Measurements from ENCODE around the gene KCNE1. TPM values are rescaled to one million over a fixed set of nuclear protein-coding genes. Genes with fewer than 3 reads are reported as not detected.
"Not testable (repeated sequence)": the region's sequence is repeated elsewhere in the genome, so short reads cannot be mapped to it uniquely, and the experiment has no call there.

Gene KCNE1
- total and polyA plus RNA-seq, 2 experiments from 2014 or later = 0.48 to 1.1 TPM

- H4K20me1 ChIP-seq (ENCODE audit: insufficient read depth, poor library complexity, severe bottlenecking); H3K9me2 ChIP-seq (replicated peaks; ENCODE audit: insufficient read depth); H3K4me1 ChIP-seq (ENCODE audit: insufficient read depth); H3K27ac ChIP-seq; H3K27me3 ChIP-seq; H3K4me2 ChIP-seq; DNase-seq (ENCODE audit: low spot score); H3K9me3 ChIP-seq (ENCODE audit: low read depth); H3K4me3 ChIP-seq; H2AFZ ChIP-seq; H3K79me2 ChIP-seq; H3K36me3 ChIP-seq (replicated peaks; ENCODE audit: insufficient read depth, low read depth): not testable (repeated sequence)
- no CpG with 5 or more reads among the region's 4 CpGs for WGBS (ENCODE audit: low lambda C conversion rate, missing lambda C conversion rate)
These were observed 88.2 kb downstream of the KCNE1 start, which contains the start of gene SMIM34 for GRCh38 chr21:34423805-34424204. Gene SMIM34, minus strand, starts transcription at chr21:34423951. Its CDS starts 112 bp downstream, at chr21:34423839.

DNA sequence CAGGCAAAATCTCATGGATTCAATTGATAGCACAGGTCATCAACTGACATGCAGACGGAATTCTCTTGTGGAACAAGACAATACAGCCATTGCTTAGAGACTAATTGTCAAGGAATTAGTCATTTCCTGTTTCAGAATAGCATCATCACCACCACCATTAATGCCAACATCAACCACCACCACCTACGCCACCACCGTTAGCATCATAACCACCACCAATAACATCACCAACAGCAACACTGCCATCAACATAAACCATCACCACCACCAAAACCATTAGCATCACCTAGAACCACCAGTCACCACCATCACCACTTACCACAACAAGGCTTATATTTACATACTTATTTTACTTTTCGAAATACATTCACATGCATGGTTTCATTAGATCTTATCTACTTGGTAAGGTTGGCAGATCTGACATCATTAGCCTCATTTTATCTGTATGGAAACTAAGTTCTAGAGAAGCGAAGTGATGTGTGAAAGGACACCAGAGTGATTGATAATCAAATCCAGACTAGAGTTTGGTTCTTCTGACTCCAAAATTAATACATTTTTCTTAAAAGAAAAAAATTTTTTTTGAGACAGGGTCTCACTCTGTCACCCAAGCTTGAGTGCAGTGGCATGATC lies 94.4 kb downstream of the KCNE1 start:
- not testable (repeated sequence) for H3K36me3 ChIP-seq (replicated peaks; ENCODE audit: insufficient read depth, low read depth); DNase-seq (ENCODE audit: low spot score); H3K4me3 ChIP-seq; H3K79me2 ChIP-seq; H3K4me2 ChIP-seq; H3K9me3 ChIP-seq (ENCODE audit: low read depth); H4K20me1 ChIP-seq (ENCODE audit: insufficient read depth, poor library complexity, severe bottlenecking); H3K9me2 ChIP-seq (replicated peaks; ENCODE audit: insufficient read depth); H3K27me3 ChIP-seq; H3K4me1 ChIP-seq (ENCODE audit: insufficient read depth); H3K27ac ChIP-seq; H2AFZ ChIP-seq
- WGBS (ENCODE audit: low lambda C conversion rate, missing lambda C conversion rate) = no CpG with 5 or more reads among the region's 5 CpGs

- WGBS (ENCODE audit: low lambda C conversion rate, missing lambda C conversion rate) = no CpG with 5 or more reads among the region's 9 CpGs
- H3K27me3 ChIP-seq = not testable (repeated sequence)
These were observed 104.7 kb downstream of the KCNE1 start for GRCh38 chr21:34407294-34407693.

GRCh38 chr21:34406676-34407075 lies 105.3 kb downstream of the KCNE1 start:
- H3K36me3 ChIP-seq (replicated peaks; ENCODE audit: insufficient read depth, low read depth) = not testable (repeated sequence)
- WGBS (ENCODE audit: low lambda C conversion rate, missing lambda C conversion rate) = no CpG with 5 or more reads among the region's 2 CpGs

More at GRCh38 chr21:34407294-34407693, 104.7 kb downstream of the KCNE1 start:
- H3K79me2 ChIP-seq; H3K36me3 ChIP-seq (replicated peaks; ENCODE audit: insufficient read depth, low read depth); H3K4me3 ChIP-seq; H3K9me3 ChIP-seq (ENCODE audit: low read depth); H4K20me1 ChIP-seq (ENCODE audit: insufficient read depth, poor library complexity, severe bottlenecking); H3K4me1 ChIP-seq (ENCODE audit: insufficient read depth); H3K4me2 ChIP-seq; H2AFZ ChIP-seq; H3K9me2 ChIP-seq (replicated peaks; ENCODE audit: insufficient read depth); H3K27ac ChIP-seq; DNase-seq (ENCODE audit: low spot score): not testable (repeated sequence)

GRCh38 chr21:34406102-34406501 lies 105.9 kb downstream of the KCNE1 start:
- not testable (repeated sequence) for H2AFZ ChIP-seq; H3K4me1 ChIP-seq (ENCODE audit: insufficient read depth); H3K4me2 ChIP-seq; H3K36me3 ChIP-seq (replicated peaks; ENCODE audit: insufficient read depth, low read depth); H3K9me3 ChIP-seq (ENCODE audit: low read depth); H3K4me3 ChIP-seq; DNase-seq (ENCODE audit: low spot score); H4K20me1 ChIP-seq (ENCODE audit: insufficient read depth, poor library complexity, severe bottlenecking); H3K27me3 ChIP-seq; H3K27ac ChIP-seq; H3K9me2 ChIP-seq (replicated peaks; ENCODE audit: insufficient read depth); H3K79me2 ChIP-seq
- no CpG with 5 or more reads among the region's 6 CpGs for WGBS (ENCODE audit: low lambda C conversion rate, missing lambda C conversion rate)

More at GRCh38 chr21:34406676-34407075, 105.3 kb downstream of the KCNE1 start:
- not testable (repeated sequence) for H4K20me1 ChIP-seq (ENCODE audit: insufficient read depth, poor library complexity, severe bottlenecking); H3K9me3 ChIP-seq (ENCODE audit: low read depth); H3K4me2 ChIP-seq; H3K79me2 ChIP-seq; H3K9me2 ChIP-seq (replicated peaks; ENCODE audit: insufficient read depth); H3K27me3 ChIP-seq; H3K27ac ChIP-seq; H3K4me1 ChIP-seq (ENCODE audit: insufficient read depth); DNase-seq (ENCODE audit: low spot score); H3K4me3 ChIP-seq; H2AFZ ChIP-seq

GRCh38 chr21:34405686-34406085 lies 106.3 kb downstream of the KCNE1 start:
- not testable (repeated sequence) for H3K27me3 ChIP-seq; DNase-seq (ENCODE audit: low spot score); H3K4me2 ChIP-seq; H3K4me3 ChIP-seq; H3K4me1 ChIP-seq (ENCODE audit: insufficient read depth); H3K9me3 ChIP-seq (ENCODE audit: low read depth); H3K36me3 ChIP-seq (replicated peaks; ENCODE audit: insufficient read depth, low read depth); H4K20me1 ChIP-seq (ENCODE audit: insufficient read depth, poor library complexity, severe bottlenecking); H3K9me2 ChIP-seq (replicated peaks; ENCODE audit: insufficient read depth); H3K27ac ChIP-seq; H2AFZ ChIP-seq; H3K79me2 ChIP-seq
- no CpG with 5 or more reads among the region's 2 CpGs for WGBS (ENCODE audit: low lambda C conversion rate, missing lambda C conversion rate)

- not testable (repeated sequence) for H3K27me3 ChIP-seq; H3K4me3 ChIP-seq; DNase-seq (ENCODE audit: low spot score); H3K27ac ChIP-seq; H3K4me2 ChIP-seq; H3K9me2 ChIP-seq (replicated peaks; ENCODE audit: insufficient read depth); H3K9me3 ChIP-seq (ENCODE audit: low read depth); H3K79me2 ChIP-seq; H4K20me1 ChIP-seq (ENCODE audit: insufficient read depth, poor library complexity, severe bottlenecking); H3K4me1 ChIP-seq (ENCODE audit: insufficient read depth); H3K36me3 ChIP-seq (replicated peaks; ENCODE audit: insufficient read depth, low read depth); H2AFZ ChIP-seq
- no CpG with 5 or more reads among the region's 5 CpGs for WGBS (ENCODE audit: low lambda C conversion rate, missing lambda C conversion rate)
These were observed 107.3 kb downstream of the KCNE1 start for GRCh38 chr21:34404742-34405141.

- not testable (repeated sequence) for DNase-seq (ENCODE audit: low spot score); H3K36me3 ChIP-seq (replicated peaks; ENCODE audit: insufficient read depth, low read depth); H3K9me2 ChIP-seq (replicated peaks; ENCODE audit: insufficient read depth); H3K27me3 ChIP-seq; H3K4me3 ChIP-seq; H3K4me2 ChIP-seq; H4K20me1 ChIP-seq (ENCODE audit: insufficient read depth, poor library complexity, severe bottlenecking); H3K4me1 ChIP-seq (ENCODE audit: insufficient read depth); H3K9me3 ChIP-seq (ENCODE audit: low read depth); H3K27ac ChIP-seq; H3K79me2 ChIP-seq; H2AFZ ChIP-seq
- WGBS (ENCODE audit: low lambda C conversion rate, missing lambda C conversion rate) = no CpG with 5 or more reads among the region's 5 CpGs
These were observed 111.5 kb downstream of the KCNE1 start for GRCh38 chr21:34400522-34400921.

Measured in hepatocyte (in vitro differentiated cells).